ENCODE measurements around the gene TAF7.

The TAF7 gene

GRCh38 chr5:141320225-141321169 lies at the start of gene TAF7:
Gene TAF7 (minus strand): TSS chr5:141320784. CDS start chr5:141320044, 740 bp downstream.
- Histone ChIP-seq H3K4me1 (ENCODE audit: control insufficient read depth in 1 of 2, insufficient read depth in 2 of 2, low read length in 2 of 2) (peaks cover 0 to 10% of the 10 kb centered on the region in 2 donors), H3K27me3 (ENCODE audit: low read depth, low read length) (no peaks in the 10 kb centered on the region), H3K27ac (ENCODE audit: low read length) (peak within 1 kb of the TSS; percentile 95), H3K9me3 (ENCODE audit: control insufficient read depth in 1 of 2, low read length in 2 of 2) (peaks cover 47 to 52% of the 10 kb centered on the region in 2 donors), H3K36me3 (ENCODE audit: control insufficient read depth in 1 of 2, insufficient read depth in 2 of 2, low read length in 2 of 2) (peaks cover 13 to 47% of the 10 kb centered on the region in 2 donors), H3K4me3 (ENCODE audit: low read depth in 1 of 2, low read length in 2 of 2) (peak within 1 kb of the TSS; percentile 87 to 90)

GRCh38 chr5:141366016-141366896 lies 45.7 kb upstream of the TAF7 start:
- H3K9me3 ChIP-seq (ENCODE audit: control insufficient read depth in 1 of 2, low read length in 2 of 2), result peaks cover 49 to 77% of the 10 kb centered on the region in 2 donors
- no peaks in the 10 kb centered on the region for H3K27me3 ChIP-seq (ENCODE audit: low read depth, low read length)

DNA sequence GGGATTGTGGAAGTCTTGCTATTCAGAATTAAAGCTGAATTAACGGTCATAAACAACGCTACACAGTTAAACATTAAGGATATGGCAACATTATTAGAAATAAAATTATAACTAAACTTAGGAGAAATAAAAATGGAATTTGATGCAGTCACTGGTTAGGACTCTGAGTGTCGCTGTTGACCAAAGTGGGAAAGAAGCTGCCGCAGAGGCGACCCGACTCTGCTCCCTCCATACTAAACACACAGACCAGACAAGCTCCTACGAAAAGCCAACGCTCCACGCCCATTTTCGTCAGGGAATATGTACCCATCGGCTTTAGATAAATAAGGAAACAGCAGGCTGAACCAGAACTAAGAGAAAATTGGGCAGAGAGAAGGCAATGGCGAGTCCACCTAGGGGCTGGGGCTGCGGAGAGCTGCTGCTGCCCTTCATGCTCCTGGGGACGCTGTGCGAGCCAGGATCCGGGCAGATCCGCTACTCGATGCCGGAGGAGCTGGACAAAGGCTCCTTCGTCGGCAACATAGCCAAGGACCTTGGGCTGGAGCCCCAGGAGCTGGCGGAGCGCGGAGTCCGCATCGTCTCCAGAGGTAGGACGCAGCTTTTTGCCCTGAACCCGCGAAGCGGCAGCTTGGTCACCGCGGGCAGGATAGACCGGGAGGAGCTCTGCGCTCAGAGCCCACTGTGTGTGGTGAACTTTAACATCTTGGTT lies 43.5 kb upstream of the TAF7 start, which contains the start of gene PCDHGA5:
Gene PCDHGA5 (plus strand): TSS at position 211 of the 709 bp plus-strand sequence. CDS start 169 bp downstream, at position 380.
- H3K9me3 ChIP-seq (ENCODE audit: control insufficient read depth in 1 of 2, low read length in 2 of 2), result peaks cover 60 to 75% of the 10 kb centered on the region in 2 donors
- H3K27ac ChIP-seq (ENCODE audit: low read length), result no peak within 1 kb of the TSS
- H3K4me1 ChIP-seq (ENCODE audit: control insufficient read depth in 1 of 2, insufficient read depth in 2 of 2, low read length in 2 of 2), result no peaks in the 10 kb centered on the region
- peak within 1 kb of the TSS; percentile 37 to 66 for H3K4me3 ChIP-seq (ENCODE audit: low read depth in 1 of 2, low read length in 2 of 2)
- H3K36me3 ChIP-seq (ENCODE audit: control insufficient read depth in 1 of 2, insufficient read depth in 2 of 2, low read length in 2 of 2), result no peaks in the 10 kb centered on the region
- no peaks in the 10 kb centered on the region for H3K27me3 ChIP-seq (ENCODE audit: low read depth, low read length)

More at GRCh38 chr5:141366016-141366896, 45.7 kb upstream of the TAF7 start:
- H3K27ac ChIP-seq (ENCODE audit: low read length), result no peak overlapping the region
- peak overlapping the region; percentile 34 to 66 for H3K4me3 ChIP-seq (ENCODE audit: low read depth in 1 of 2, low read length in 2 of 2)
- H3K36me3 ChIP-seq (ENCODE audit: control insufficient read depth in 1 of 2, insufficient read depth in 2 of 2, low read length in 2 of 2), result peaks cover 0 to 7% of the 10 kb centered on the region in 2 donors
- H3K4me1 ChIP-seq (ENCODE audit: control insufficient read depth in 1 of 2, insufficient read depth in 2 of 2, low read length in 2 of 2), result no peaks in the 10 kb centered on the region

DNA sequence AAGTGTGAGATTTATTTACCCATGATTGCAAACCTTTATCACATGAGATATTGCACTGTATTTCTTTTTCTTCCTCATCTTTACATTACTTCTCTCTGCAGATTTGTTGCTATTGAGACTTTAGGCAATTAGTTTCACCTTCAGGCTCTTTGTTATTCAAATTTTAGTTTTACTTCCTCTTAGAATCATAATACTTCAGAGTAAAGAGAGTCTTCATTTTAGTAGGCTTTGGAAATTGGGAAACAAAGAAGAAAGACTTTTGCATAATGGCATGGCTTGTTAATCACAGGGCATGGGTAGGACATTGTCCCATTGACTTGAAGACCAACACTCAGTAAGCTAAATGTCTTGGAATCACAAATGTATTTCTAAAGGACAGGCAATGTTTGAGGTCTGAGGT lies 42.1 kb upstream of the TAF7 start:
- Histone ChIP-seq H3K9me3 (ENCODE audit: control insufficient read depth in 1 of 2, low read length in 2 of 2) (peaks cover 60 to 74% of the 10 kb centered on the region in 2 donors), H3K4me3 (ENCODE audit: low read depth in 1 of 2, low read length in 2 of 2) (peak overlapping the region; percentile 37 to 58), H3K27me3 (ENCODE audit: low read depth, low read length) (no peaks in the 10 kb centered on the region), H3K36me3 (ENCODE audit: control insufficient read depth in 1 of 2, insufficient read depth in 2 of 2, low read length in 2 of 2) (no peaks in the 10 kb centered on the region), H3K4me1 (ENCODE audit: control insufficient read depth in 1 of 2, insufficient read depth in 2 of 2, low read length in 2 of 2) (no peaks in the 10 kb centered on the region), H3K27ac (ENCODE audit: low read length) (no peak overlapping the region)

DNA sequence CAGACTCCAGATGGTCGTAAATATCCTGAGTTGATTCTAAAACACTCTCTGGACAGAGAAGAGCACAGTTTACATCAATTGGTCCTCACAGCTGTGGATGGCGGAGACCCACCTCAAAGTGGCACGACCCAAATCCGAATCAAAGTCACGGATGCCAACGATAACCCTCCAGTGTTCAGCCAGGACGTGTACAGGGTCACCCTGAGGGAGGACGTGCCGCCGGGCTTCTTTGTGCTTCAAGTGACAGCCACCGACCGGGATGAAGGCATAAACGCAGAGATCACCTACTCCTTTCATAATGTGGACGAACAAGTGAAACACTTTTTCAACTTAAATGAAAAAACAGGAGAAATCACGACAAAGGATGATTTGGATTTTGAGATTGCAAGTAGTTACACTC lies 40.1 kb upstream of the TAF7 start:
- Histone ChIP-seq H3K4me1 (ENCODE audit: control insufficient read depth in 1 of 2, insufficient read depth in 2 of 2, low read length in 2 of 2) (no peaks in the 10 kb centered on the region), H3K9me3 (ENCODE audit: control insufficient read depth in 1 of 2, low read length in 2 of 2) (peaks cover 71 to 80% of the 10 kb centered on the region in 2 donors), H3K36me3 (ENCODE audit: control insufficient read depth in 1 of 2, insufficient read depth in 2 of 2, low read length in 2 of 2) (no peaks in the 10 kb centered on the region), H3K27ac (ENCODE audit: low read length) (no peak overlapping the region), H3K27me3 (ENCODE audit: low read depth, low read length) (no peaks in the 10 kb centered on the region), H3K4me3 (ENCODE audit: low read depth in 1 of 2, low read length in 2 of 2) (peak overlapping the region; percentile 48 to 58)

- Histone ChIP-seq H3K27me3 (ENCODE audit: low read depth, low read length) (no peaks in the 10 kb centered on the region), H3K4me1 (ENCODE audit: control insufficient read depth in 1 of 2, insufficient read depth in 2 of 2, low read length in 2 of 2) (no peaks in the 10 kb centered on the region), H3K27ac (ENCODE audit: low read length) (no peak within 1 kb of the TSS), H3K36me3 (ENCODE audit: control insufficient read depth in 1 of 2, insufficient read depth in 2 of 2, low read length in 2 of 2) (no peaks in the 10 kb centered on the region), H3K4me3 (ENCODE audit: low read depth in 1 of 2, low read length in 2 of 2) (peak within 1 kb of the TSS; percentile 48 to 58), H3K9me3 (ENCODE audit: control insufficient read depth in 1 of 2, low read length in 2 of 2) (peaks cover 71 to 80% of the 10 kb centered on the region in 2 donors)
Observed at GRCh38 chr5:141359790-141360426, 39.3 kb upstream of the TAF7 start, which contains the start of gene PCDHGB2. Gene PCDHGB2 (plus strand): TSS chr5:141359994. CDS start chr5:141360136, 142 bp downstream.

DNA sequence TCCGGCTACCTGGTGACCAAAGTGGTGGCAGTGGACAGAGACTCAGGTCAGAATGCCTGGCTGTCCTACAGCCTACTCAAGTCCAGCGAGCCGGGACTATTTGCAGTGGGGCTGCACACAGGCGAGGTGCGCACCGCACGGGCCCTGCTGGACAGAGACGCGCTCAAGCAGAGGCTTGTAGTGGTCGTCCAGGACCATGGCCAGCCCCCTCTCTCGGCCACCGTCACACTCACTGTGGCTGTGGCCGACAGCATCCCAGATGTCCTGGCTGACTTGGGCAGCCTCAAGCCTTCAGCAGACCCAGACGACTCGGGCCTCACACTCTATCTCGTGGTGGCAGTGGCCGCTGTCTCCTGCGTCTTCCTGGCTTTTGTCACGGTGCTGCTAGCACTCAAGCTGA lies 36.4 kb upstream of the TAF7 start:
- no peaks in the 10 kb centered on the region for H3K4me1 ChIP-seq (ENCODE audit: control insufficient read depth in 1 of 2, insufficient read depth in 2 of 2, low read length in 2 of 2)
- no peaks in the 10 kb centered on the region for H3K36me3 ChIP-seq (ENCODE audit: control insufficient read depth in 1 of 2, insufficient read depth in 2 of 2, low read length in 2 of 2)
- no peaks in the 10 kb centered on the region for H3K27me3 ChIP-seq (ENCODE audit: low read depth, low read length)
- peaks cover 51 to 71% of the 10 kb centered on the region in 2 donors for H3K9me3 ChIP-seq (ENCODE audit: control insufficient read depth in 1 of 2, low read length in 2 of 2)
- no peak overlapping the region for H3K27ac ChIP-seq (ENCODE audit: low read length)
- peak overlapping the region in 1 of 2 donors; percentile 53 for H3K4me3 ChIP-seq (ENCODE audit: low read depth in 1 of 2, low read length in 2 of 2)

DNA sequence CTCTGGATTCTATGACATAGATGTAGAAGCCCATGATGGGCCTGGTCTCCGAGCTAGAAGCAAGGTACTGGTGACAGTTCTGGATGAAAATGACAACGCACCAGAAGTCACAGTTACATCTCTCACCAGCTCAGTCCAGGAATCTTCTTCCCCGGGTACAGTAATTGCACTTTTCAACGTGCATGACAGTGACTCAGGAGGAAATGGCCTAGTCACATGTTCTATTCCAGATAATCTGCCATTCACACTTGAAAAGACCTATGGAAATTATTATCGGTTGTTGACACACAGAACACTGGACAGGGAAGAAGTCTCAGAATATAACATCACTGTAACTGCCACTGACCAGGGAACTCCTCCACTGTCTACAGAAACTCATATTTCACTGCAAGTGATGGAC lies 35.5 kb upstream of the TAF7 start:
- peaks cover 55 to 71% of the 10 kb centered on the region in 2 donors for H3K9me3 ChIP-seq (ENCODE audit: control insufficient read depth in 1 of 2, low read length in 2 of 2)
- no peak overlapping the region for H3K27ac ChIP-seq (ENCODE audit: low read length)
- no peaks in the 10 kb centered on the region for H3K36me3 ChIP-seq (ENCODE audit: control insufficient read depth in 1 of 2, insufficient read depth in 2 of 2, low read length in 2 of 2)
- H3K27me3 ChIP-seq (ENCODE audit: low read depth, low read length), result no peaks in the 10 kb centered on the region
- no peaks in the 10 kb centered on the region for H3K4me1 ChIP-seq (ENCODE audit: control insufficient read depth in 1 of 2, insufficient read depth in 2 of 2, low read length in 2 of 2)
- H3K4me3 ChIP-seq (ENCODE audit: low read depth in 1 of 2, low read length in 2 of 2), result peak overlapping the region in 1 of 2 donors; percentile 53

- H3K27me3 ChIP-seq (ENCODE audit: low read depth, low read length), result no peaks in the 10 kb centered on the region
- no peaks in the 10 kb centered on the region for H3K4me1 ChIP-seq (ENCODE audit: control insufficient read depth in 1 of 2, insufficient read depth in 2 of 2, low read length in 2 of 2)
- peaks cover 55 to 71% of the 10 kb centered on the region in 2 donors for H3K9me3 ChIP-seq (ENCODE audit: control insufficient read depth in 1 of 2, low read length in 2 of 2)
- H3K4me3 ChIP-seq (ENCODE audit: low read depth in 1 of 2, low read length in 2 of 2), result peak overlapping the region; percentile 12 to 53
- no peaks in the 10 kb centered on the region for H3K36me3 ChIP-seq (ENCODE audit: control insufficient read depth in 1 of 2, insufficient read depth in 2 of 2, low read length in 2 of 2)
- no peak overlapping the region for H3K27ac ChIP-seq (ENCODE audit: low read length)
Observed at GRCh38 chr5:141355641-141356040, 35.1 kb upstream of the TAF7 start.

GRCh38 chr5:141354900-141355469 lies 34.4 kb upstream of the TAF7 start, which contains the start of gene PCDHGA4:
Gene PCDHGA4 (plus strand): TSS chr5:141355021. CDS start chr5:141355108, 87 bp downstream.
- Histone ChIP-seq H3K27me3 (ENCODE audit: low read depth, low read length) (no peaks in the 10 kb centered on the region), H3K9me3 (ENCODE audit: control insufficient read depth in 1 of 2, low read length in 2 of 2) (peaks cover 52 to 71% of the 10 kb centered on the region in 2 donors)

More at GRCh38 chr5:141354900-141355469, 34.4 kb upstream of the TAF7 start, which contains the start of gene PCDHGA4:
- peak within 1 kb of the TSS; percentile 12 to 53 for H3K4me3 ChIP-seq (ENCODE audit: low read depth in 1 of 2, low read length in 2 of 2)
- no peaks in the 10 kb centered on the region for H3K4me1 ChIP-seq (ENCODE audit: control insufficient read depth in 1 of 2, insufficient read depth in 2 of 2, low read length in 2 of 2)
- H3K36me3 ChIP-seq (ENCODE audit: control insufficient read depth in 1 of 2, insufficient read depth in 2 of 2, low read length in 2 of 2), result no peaks in the 10 kb centered on the region
- no peak within 1 kb of the TSS for H3K27ac ChIP-seq (ENCODE audit: low read length)
